Activated T-cell treated with anti-CD3 and anti-CD28 coated beads, Interleukin-2, amount 50 U/mL, for 24 hours (primary cell): ENCODE measurements around the gene PYGB.

Experiments used
- DNase-seq: peaks from one replicate; pipeline ENCODE4 v3.0.0-alpha.2; 2020
- H3K27ac Mint-ChIP-seq: 2 replicates; pipeline ENCODE4 v1.8.0; 2020; ENCODE audit warnings: mild to moderate bottlenecking, mixed read lengths
- H3K27me3 Mint-ChIP-seq: 2 replicates; pipeline ENCODE4 v1.8.0; 2020; ENCODE audit warnings: mixed read lengths
- H3K36me3 Mint-ChIP-seq: 2 replicates; pipeline ENCODE4 v1.8.0; 2020; ENCODE audit warnings: low read depth, mixed read lengths
- H3K4me1 Mint-ChIP-seq: 2 replicates; pipeline ENCODE4 v1.8.0; 2020; ENCODE audit warnings: low read depth, mixed read lengths
- H3K4me3 Mint-ChIP-seq: 2 replicates; pipeline ENCODE4 v1.8.0; 2020; ENCODE audit warnings: mild to moderate bottlenecking, moderate library complexity, mixed read lengths
- H3K9me3 Mint-ChIP-seq: 2 replicates; pipeline ENCODE4 v1.8.0; 2020; ENCODE audit warnings: mixed read lengths

PYGB gene

GRCh38 chr20:25211273-25211672 lies 36.6 kb upstream of the PYGB start:
- no peaks in the 10 kb centered on the region for H3K27me3 Mint-ChIP-seq
- H3K9me3 Mint-ChIP-seq, result no peaks in the 10 kb centered on the region
- H3K4me1 Mint-ChIP-seq, result peaks cover 3% of the 10 kb centered on the region
- peaks cover 68% of the 10 kb centered on the region for H3K36me3 Mint-ChIP-seq
- no peak overlapping the region for H3K27ac Mint-ChIP-seq
- no peak for DNase-seq
- H3K4me3 Mint-ChIP-seq, result no peak overlapping the region

- H3K4me3 Mint-ChIP-seq, result no peak overlapping the region
- peaks cover 3% of the 10 kb centered on the region for H3K4me1 Mint-ChIP-seq
- no peaks in the 10 kb centered on the region for H3K27me3 Mint-ChIP-seq
- H3K36me3 Mint-ChIP-seq, result peaks cover 73% of the 10 kb centered on the region
- no peak overlapping the region for H3K27ac Mint-ChIP-seq
- H3K9me3 Mint-ChIP-seq, result no peaks in the 10 kb centered on the region
- DNase-seq, result no peak
Measured at GRCh38 chr20:25212242-25212641, 35.6 kb upstream of the PYGB start.

- Mint-ChIP-seq H3K27ac (no peak overlapping the region), H3K36me3 (peaks cover 81% of the 10 kb centered on the region), H3K4me1 (peaks cover 3% of the 10 kb centered on the region), H3K9me3 (no peaks in the 10 kb centered on the region), H3K27me3 (no peaks in the 10 kb centered on the region), H3K4me3 (no peak overlapping the region)
- no peak for DNase-seq
Measured at GRCh38 chr20:25213566-25214425, 34.1 kb upstream of the PYGB start.

- H3K27ac Mint-ChIP-seq, result no peak overlapping the region
- no peaks in the 10 kb centered on the region for H3K9me3 Mint-ChIP-seq
- peaks cover 86% of the 10 kb centered on the region for H3K36me3 Mint-ChIP-seq
- H3K27me3 Mint-ChIP-seq, result no peaks in the 10 kb centered on the region
- H3K4me1 Mint-ChIP-seq, result peaks cover 3% of the 10 kb centered on the region
- no peak for DNase-seq
- H3K4me3 Mint-ChIP-seq, result no peak overlapping the region
Measured at GRCh38 chr20:25214426-25214790, 33.5 kb upstream of the PYGB start.

- Mint-ChIP-seq H3K36me3 (peaks cover 87% of the 10 kb centered on the region), H3K27me3 (no peaks in the 10 kb centered on the region), H3K9me3 (no peaks in the 10 kb centered on the region), H3K27ac (no peak overlapping the region), H3K4me1 (no peaks in the 10 kb centered on the region), H3K4me3 (no peak overlapping the region)
- no peak for DNase-seq
Measured at GRCh38 chr20:25214819-25215218, 33.1 kb upstream of the PYGB start.

DNA sequence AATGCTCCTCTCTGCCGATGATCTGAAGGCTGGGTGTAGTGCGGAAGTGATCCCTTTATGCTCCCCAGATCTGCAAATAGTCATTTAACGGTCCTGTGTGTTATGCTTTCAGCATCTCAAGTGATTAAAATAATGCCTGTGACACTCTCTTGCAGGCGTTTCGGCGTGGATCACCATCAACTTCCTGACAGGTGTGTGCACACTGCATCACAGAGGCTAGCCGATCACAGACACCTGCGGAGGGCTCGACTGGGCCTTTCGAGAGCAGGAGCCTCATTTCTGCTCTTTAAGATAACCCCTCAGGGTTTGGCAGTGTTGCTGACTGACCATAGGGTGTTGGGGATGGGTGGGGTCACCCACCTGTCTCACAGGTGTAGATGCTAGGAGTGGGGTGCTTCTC lies 32.4 kb upstream of the PYGB start:
- Mint-ChIP-seq H3K4me1 (no peaks in the 10 kb centered on the region), H3K9me3 (no peaks in the 10 kb centered on the region), H3K27ac (no peak overlapping the region), H3K36me3 (peaks cover 83% of the 10 kb centered on the region), H3K27me3 (no peaks in the 10 kb centered on the region), H3K4me3 (no peak overlapping the region)
- DNase-seq, result no peak

DNA sequence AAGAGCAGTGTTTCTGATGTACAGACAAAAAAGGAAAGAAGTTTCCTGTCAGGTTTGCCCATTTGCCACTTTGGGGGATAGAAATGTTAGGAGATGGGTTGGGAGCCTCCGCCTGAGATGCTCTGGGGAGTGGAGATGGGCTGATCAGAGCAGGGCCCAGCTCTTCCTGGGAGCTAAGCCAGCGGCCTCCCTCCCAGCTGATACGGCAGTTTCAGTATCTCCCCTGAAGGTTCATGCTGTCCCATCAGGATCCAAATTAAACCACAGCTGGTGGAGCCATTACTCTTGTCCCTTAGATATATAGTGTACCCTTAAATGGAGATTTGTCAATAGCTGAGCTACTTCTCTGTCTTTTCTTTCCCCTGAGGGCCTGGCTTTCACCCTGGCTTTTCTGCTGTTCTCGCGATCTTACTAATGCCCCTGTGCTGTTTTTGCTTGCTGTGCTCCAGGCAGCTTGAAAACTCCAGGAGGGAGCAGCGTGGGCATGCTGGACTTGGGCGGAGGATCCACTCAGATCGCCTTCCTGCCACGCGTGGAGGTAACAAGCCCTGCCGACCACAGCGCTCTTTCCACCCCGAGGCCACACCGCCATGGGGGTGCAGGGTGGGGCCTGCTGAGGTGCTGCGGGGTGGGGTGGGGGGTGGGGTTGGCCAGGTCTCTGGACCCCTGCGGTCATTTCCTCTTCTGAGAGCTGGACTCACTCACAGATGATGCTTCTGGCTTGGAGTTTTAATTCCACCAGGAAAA lies 31.5 kb upstream of the PYGB start:
- H3K27ac Mint-ChIP-seq, result no peak overlapping the region
- no peaks in the 10 kb centered on the region for H3K27me3 Mint-ChIP-seq
- no peaks in the 10 kb centered on the region for H3K4me1 Mint-ChIP-seq
- no peak overlapping the region for H3K4me3 Mint-ChIP-seq
- no peak for DNase-seq
- H3K36me3 Mint-ChIP-seq, result peaks cover 79% of the 10 kb centered on the region
- H3K9me3 Mint-ChIP-seq, result no peaks in the 10 kb centered on the region

DNA sequence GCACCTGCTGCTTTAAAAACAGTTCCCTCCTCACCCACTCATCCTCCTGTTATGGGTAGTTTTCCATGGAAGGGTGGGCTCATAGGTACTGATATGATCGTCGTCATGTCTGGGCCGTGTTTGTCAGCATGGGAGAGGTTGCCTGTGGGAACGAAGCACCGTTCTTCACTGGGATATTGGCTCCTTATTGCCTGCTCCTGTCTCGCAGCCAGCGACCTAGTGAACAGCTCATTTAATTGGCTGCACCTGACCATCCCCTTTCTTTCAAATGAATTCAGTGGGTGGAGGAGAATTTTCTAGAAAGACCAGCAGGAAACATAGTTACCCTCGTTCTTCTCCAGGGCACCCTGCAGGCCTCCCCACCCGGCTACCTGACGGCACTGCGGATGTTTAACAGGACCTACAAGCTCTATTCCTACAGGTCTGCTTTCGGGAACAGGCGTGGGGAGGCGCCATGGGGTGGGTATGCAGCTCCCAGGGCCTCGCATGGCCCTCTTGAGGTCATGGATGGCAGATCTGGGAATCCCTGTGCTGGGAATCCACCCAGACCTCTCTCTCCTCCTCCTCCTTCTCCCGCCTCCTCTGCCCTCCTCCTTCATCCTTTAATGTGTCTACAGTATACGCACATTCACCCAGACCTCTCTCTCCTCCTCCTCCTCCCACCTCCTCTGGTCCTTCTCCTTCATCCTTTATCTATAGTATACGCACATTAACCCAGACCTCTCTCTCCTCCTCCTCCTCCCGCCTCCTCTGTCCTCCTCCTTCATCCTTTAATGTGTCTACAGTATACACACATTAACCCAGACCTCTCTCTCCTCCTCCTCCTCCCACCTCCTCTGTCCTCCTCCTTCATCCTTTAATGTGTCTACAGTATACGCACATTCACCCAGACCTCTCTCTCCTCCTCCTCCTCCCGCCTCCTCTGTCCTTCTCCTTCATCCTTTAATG lies 30.4 kb upstream of the PYGB start:
- Mint-ChIP-seq H3K27ac (no peak overlapping the region), H3K9me3 (no peaks in the 10 kb centered on the region), H3K27me3 (no peaks in the 10 kb centered on the region), H3K36me3 (peaks cover 75% of the 10 kb centered on the region), H3K4me1 (no peaks in the 10 kb centered on the region), H3K4me3 (no peak overlapping the region)
- no peak for DNase-seq

- peaks cover 73% of the 10 kb centered on the region for H3K36me3 Mint-ChIP-seq
- H3K4me1 Mint-ChIP-seq, result peaks cover 5% of the 10 kb centered on the region
- H3K27ac Mint-ChIP-seq, result no peak overlapping the region
- DNase-seq, result peak; percentile 8
- H3K27me3 Mint-ChIP-seq, result no peaks in the 10 kb centered on the region
- H3K9me3 Mint-ChIP-seq, result no peaks in the 10 kb centered on the region
- H3K4me3 Mint-ChIP-seq, result no peak overlapping the region
Measured at GRCh38 chr20:25218109-25218486, 29.8 kb upstream of the PYGB start.

- Mint-ChIP-seq H3K4me1 (peaks cover 9% of the 10 kb centered on the region), H3K27me3 (no peaks in the 10 kb centered on the region), H3K27ac (no peak overlapping the region), H3K36me3 (peaks cover 72% of the 10 kb centered on the region), H3K9me3 (no peaks in the 10 kb centered on the region), H3K4me3 (no peak overlapping the region)
- peak; percentile 2 for DNase-seq
Measured at GRCh38 chr20:25218492-25218891, 29.4 kb upstream of the PYGB start.

- H3K4me3 Mint-ChIP-seq, result no peak overlapping the region
- peaks cover 70% of the 10 kb centered on the region for H3K36me3 Mint-ChIP-seq
- no peak overlapping the region for H3K27ac Mint-ChIP-seq
- H3K9me3 Mint-ChIP-seq, result no peaks in the 10 kb centered on the region
- H3K27me3 Mint-ChIP-seq, result no peaks in the 10 kb centered on the region
- H3K4me1 Mint-ChIP-seq, result peaks cover 16% of the 10 kb centered on the region
- DNase-seq, result no peak
Measured at GRCh38 chr20:25219365-25219764, 28.5 kb upstream of the PYGB start.

- H3K9me3 Mint-ChIP-seq, result no peaks in the 10 kb centered on the region
- H3K36me3 Mint-ChIP-seq, result peaks cover 67% of the 10 kb centered on the region
- peaks cover 19% of the 10 kb centered on the region for H3K4me1 Mint-ChIP-seq
- no peaks in the 10 kb centered on the region for H3K27me3 Mint-ChIP-seq
- no peak overlapping the region for H3K4me3 Mint-ChIP-seq
- DNase-seq, result no peak
- H3K27ac Mint-ChIP-seq, result no peak overlapping the region
Measured at GRCh38 chr20:25220021-25220730, 27.7 kb upstream of the PYGB start.

GRCh38 chr20:25220810-25221591 lies 26.9 kb upstream of the PYGB start:
- peaks cover 19% of the 10 kb centered on the region for H3K4me1 Mint-ChIP-seq
- H3K9me3 Mint-ChIP-seq, result no peaks in the 10 kb centered on the region
- H3K27me3 Mint-ChIP-seq, result no peaks in the 10 kb centered on the region
- no peak overlapping the region for H3K27ac Mint-ChIP-seq
- H3K36me3 Mint-ChIP-seq, result peaks cover 66% of the 10 kb centered on the region
- no peak for DNase-seq
- H3K4me3 Mint-ChIP-seq, result no peak overlapping the region
